Mammary epithelial cell (primary cell): ENCODE results near the gene SMAP1.

Source experiments
- EZH2 ChIP-seq: IDR thresholded peaks from 2 replicates; pipeline ENCODE4 v1.6.1; 2012; ENCODE audit warnings: low read length, inconsistent platforms, borderline replicate concordance
- TF ChIP-seq, protein P1 (sequence below), 2 donors: IDR thresholded peaks in 1 of 2; conservative IDR thresholded peaks in 1 of 2; 2 replicates each; pipeline ENCODE4 v1.5.1; 2011 to 2012; ENCODE audit warnings: inconsistent platforms in 2 of 2, low read length in 2 of 2, mild to moderate bottlenecking in 2 of 2, control low read depth in 1 of 2, low read depth in 1 of 2; ENCODE audit not compliant: insufficient read depth in 1 of 2; ENCODE audit errors: extremely low read depth in 1 of 2

DNA sequence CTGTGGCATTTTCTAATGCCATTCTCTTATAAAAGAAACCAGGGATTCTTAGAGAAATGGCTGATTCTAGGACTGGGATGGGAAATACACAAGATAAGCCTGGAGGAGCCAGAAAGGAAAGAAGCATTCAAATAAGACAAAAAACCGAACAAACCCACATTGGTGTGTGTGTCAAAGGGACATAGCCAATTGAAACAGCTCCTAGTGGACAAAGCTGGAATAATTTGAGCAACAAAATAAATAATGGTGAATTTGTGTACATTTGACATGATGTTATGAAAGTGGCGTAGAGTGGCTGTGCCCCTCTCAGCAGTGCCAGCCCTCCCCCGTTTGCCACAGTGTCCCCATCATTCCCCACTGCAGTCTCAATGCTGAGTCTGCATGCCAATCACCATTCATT is 233.6 kb downstream of the SMAP1 start:
- TF ChIP-seq, protein P1, sequence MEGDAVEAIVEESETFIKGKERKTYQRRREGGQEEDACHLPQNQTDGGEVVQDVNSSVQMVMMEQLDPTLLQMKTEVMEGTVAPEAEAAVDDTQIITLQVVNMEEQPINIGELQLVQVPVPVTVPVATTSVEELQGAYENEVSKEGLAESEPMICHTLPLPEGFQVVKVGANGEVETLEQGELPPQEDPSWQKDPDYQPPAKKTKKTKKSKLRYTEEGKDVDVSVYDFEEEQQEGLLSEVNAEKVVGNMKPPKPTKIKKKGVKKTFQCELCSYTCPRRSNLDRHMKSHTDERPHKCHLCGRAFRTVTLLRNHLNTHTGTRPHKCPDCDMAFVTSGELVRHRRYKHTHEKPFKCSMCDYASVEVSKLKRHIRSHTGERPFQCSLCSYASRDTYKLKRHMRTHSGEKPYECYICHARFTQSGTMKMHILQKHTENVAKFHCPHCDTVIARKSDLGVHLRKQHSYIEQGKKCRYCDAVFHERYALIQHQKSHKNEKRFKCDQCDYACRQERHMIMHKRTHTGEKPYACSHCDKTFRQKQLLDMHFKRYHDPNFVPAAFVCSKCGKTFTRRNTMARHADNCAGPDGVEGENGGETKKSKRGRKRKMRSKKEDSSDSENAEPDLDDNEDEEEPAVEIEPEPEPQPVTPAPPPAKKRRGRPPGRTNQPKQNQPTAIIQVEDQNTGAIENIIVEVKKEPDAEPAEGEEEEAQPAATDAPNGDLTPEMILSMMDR (conservative IDR thresholded peaks at IDR 0.05 in 1 of 2, IDR thresholded peaks at IDR 0.05 in 1 of 2; ENCODE audit: extremely low read depth in 1 of 2, insufficient read depth in 1 of 2, low read depth in 1 of 2, low read length in 2 of 2), result peak; percentile 33 to 44
- no peak for TF ChIP-seq EZH2
